A549 (cell line): ENCODE measurements around the gene DIS3. TPM values are rescaled to one million over a fixed set of nuclear protein-coding genes. Genes with fewer than 3 reads are reported as not detected.
"Not testable (repeated sequence)": the region's sequence is repeated elsewhere in the genome, so short reads cannot be mapped to it uniquely, and the experiment has no call there.

Experiments used
- ATAC-seq, 2 experiments: fragments of 200-7000 bp in 1 of 2; fragments of >200 bp in 1 of 2; cut with Nextera tagmentation in 1 of 2; cut with Tn5 transposase in 1 of 2; 3 replicates each; pipeline versions ENCODE4 v1.8.0 to v1.9.1; 2018 to 2020; ENCODE audit warnings: mild to moderate bottlenecking in 1 of 2, moderate library complexity in 1 of 2
- CTCF ChIA-PET: fragments of 300-600 bp; sonication (Branson Sonifier 250); formaldehyde crosslinking; extraction: SDS; loops from one replicate; lab custom pipeline; 2021; ENCODE audit warnings: antibody characterized with exemption, inconsistent platforms; lab: Yijun Ruan, JAX
- POLR2A ChIA-PET: fragments of 350-600 bp; formaldehyde crosslinking; extraction: SDS; loops from one replicate; lab custom pipeline; 2021; ENCODE audit warnings: antibody characterized with exemption, inconsistent platforms; lab: Yijun Ruan, JAX
- DNase-seq, 2 experiments: peaks; one replicate each; pipeline versions ENCODE4 v3.0.0 to v3.0.0-alpha.2; 2011 to 2016; ENCODE audit warnings: low read depth in 1 of 2, low spot score in 1 of 2
- FAIRE-seq: peaks from 2 replicates; lab custom pipeline; 2011; peaks lifted over from hg19 to GRCh38; lab: Jason Lieb, UNC
- H3K27ac ChIP-seq, 2 experiments: fragments of >200 bp; sonication (Bioruptor Twin); formaldehyde crosslinking; 3 replicates each; pipeline ENCODE4 v1.5.1; 2016 to 2017
- H3K4me1 ChIP-seq: fragments of >200 bp; sonication (Bioruptor Twin); formaldehyde crosslinking; 3 replicates; pipeline ENCODE4 v1.6.1; 2016
- H3K4me2 ChIP-seq: fragments of >200 bp; sonication (Bioruptor Twin); formaldehyde crosslinking; 3 replicates; pipeline ENCODE4 v1.6.1; 2016
- H3K4me3 ChIP-seq: fragments of >200 bp; sonication (Bioruptor Twin); formaldehyde crosslinking; 3 replicates; pipeline ENCODE4 v1.5.1; 2016
- H3K9me3 ChIP-seq: fragments of >200 bp; sonication (Bioruptor Twin); formaldehyde crosslinking; 3 replicates; pipeline ENCODE4 v1.6.1; 2016
- CBX2 ChIP-seq: fragments of 200-600 bp; sonication (generic); IDR thresholded peaks from 2 replicates; pipeline ENCODE4 v1.6.1; 2016; ENCODE audit warnings: low read depth, mild to moderate bottlenecking, borderline replicate concordance
- CHD4 ChIP-seq: fragments of 200-600 bp; sonication (generic); IDR thresholded peaks from 2 replicates; pipeline ENCODE4 v1.6.1; 2016; ENCODE audit warnings: antibody characterized with exemption, mild to moderate bottlenecking, borderline replicate concordance
- E2F6 ChIP-seq: IDR thresholded peaks from 2 replicates; pipeline ENCODE4 v1.6.1; 2012; ENCODE audit warnings: low read depth, borderline replicate concordance
- EHMT2 ChIP-seq: fragments of 200-600 bp; sonication (generic); IDR thresholded peaks from 2 replicates; pipeline ENCODE4 v1.6.1; 2016; ENCODE audit warnings: antibody characterized with exemption, low read depth, mild to moderate bottlenecking, moderate library complexity
- ELK1 ChIP-seq: fragments of 150-350 bp; IDR thresholded peaks from 2 replicates; pipeline ENCODE4 v1.6.1; 2014; ENCODE audit warnings: low read depth, mild to moderate bottlenecking, low read length
- FOSB ChIP-seq: fragments of 250-450 bp; sonication (Bioruptor Pico); IDR thresholded peaks from 2 replicates; pipeline ENCODE4 v1.5.0; 2020; ENCODE audit warnings: mild to moderate bottlenecking, moderate library complexity
- FOSL2 ChIP-seq, 2 experiments: fragments of 450-650 bp in 1 of 2; fragments of >200 bp in 1 of 2; sonication (Bioruptor Twin) in 1 of 2; formaldehyde crosslinking; IDR thresholded peaks; 2 replicates each; pipeline versions ENCODE4 v1.5.0 to v1.6.1; 2016 to 2020; ENCODE audit warnings: mild to moderate bottlenecking in 1 of 2, moderate library complexity in 1 of 2
- FOXS1 ChIP-seq: fragments of 250-450 bp; sonication (Bioruptor Pico); IDR thresholded peaks from 2 replicates; pipeline ENCODE4 v1.5.0; 2020; ENCODE audit warnings: mild to moderate bottlenecking, moderate library complexity
- GATA3 ChIP-seq: IDR thresholded peaks from 2 replicates; pipeline ENCODE4 v1.6.1; 2012; ENCODE audit warnings: borderline replicate concordance
- HES2 ChIP-seq: fragments of >200 bp; sonication (Bioruptor Twin); formaldehyde crosslinking; IDR thresholded peaks from 2 replicates; pipeline ENCODE4 v1.6.1; 2016
- HEYL ChIP-seq: fragments of 250-450 bp; sonication (Bioruptor Pico); IDR thresholded peaks from 2 replicates; pipeline ENCODE4 v1.8.0; 2021; ENCODE audit warnings: mild to moderate bottlenecking, moderate library complexity
- HOXA7 ChIP-seq: fragments of 250-450 bp; sonication (Bioruptor Pico); IDR thresholded peaks from 2 replicates; pipeline ENCODE4 v1.5.0; 2020; ENCODE audit warnings: mild to moderate bottlenecking, moderate library complexity
- HOXB5 ChIP-seq: fragments of 250-450 bp; sonication (Bioruptor Pico); IDR thresholded peaks from 2 replicates; pipeline ENCODE4 v1.5.0; 2020; ENCODE audit warnings: mild to moderate bottlenecking, moderate library complexity
- JUNB ChIP-seq: fragments of >200 bp; sonication (Bioruptor Twin); formaldehyde crosslinking; IDR thresholded peaks from 2 replicates; pipeline ENCODE4 v1.6.1; 2016
- KDM5A ChIP-seq: fragments of 200-600 bp; sonication (generic); IDR thresholded peaks from 2 replicates; pipeline ENCODE4 v1.6.1; 2016; ENCODE audit warnings: antibody characterized with exemption, mild to moderate bottlenecking
- MAX ChIP-seq: IDR thresholded peaks from 2 replicates; pipeline ENCODE4 v1.6.1; 2012
- MYC ChIP-seq: IDR thresholded peaks from 2 replicates; pipeline ENCODE4 v1.6.1; 2012; ENCODE audit warnings: mild to moderate bottlenecking, inconsistent platforms, low read length, improper control_type of control experiment, borderline replicate concordance
- NFE2L2 ChIP-seq: fragments of 150-350 bp; conservative IDR thresholded peaks from 2 replicates; pipeline ENCODE4 v1.6.1; 2014; ENCODE audit warnings: low read length
- NPAS2 ChIP-seq: fragments of 250-450 bp; sonication (Bioruptor Pico); IDR thresholded peaks from 2 replicates; pipeline ENCODE4 v1.8.0; 2022; ENCODE audit warnings: mild to moderate bottlenecking, moderate library complexity, borderline replicate concordance
- NR3C1 ChIP-seq: fragments of >200 bp; sonication (Bioruptor Twin); formaldehyde crosslinking; IDR thresholded peaks from 3 replicates; pipeline ENCODE4 v1.6.1; 2017
- PBX3 ChIP-seq: IDR thresholded peaks from 2 replicates; pipeline ENCODE4 v1.6.1; 2012
- RARB ChIP-seq: fragments of 250-450 bp; sonication (Bioruptor Pico); IDR thresholded peaks from 2 replicates; pipeline ENCODE4 v1.8.0; 2021; ENCODE audit warnings: mild to moderate bottlenecking, moderate library complexity
- RCOR1 ChIP-seq: fragments of 150-350 bp; IDR thresholded peaks from 2 replicates; pipeline ENCODE4 v1.6.1; 2014; ENCODE audit warnings: antibody characterized with exemption, low read length, low read depth
- REST ChIP-seq: fragments of 200-600 bp; sonication (generic); IDR thresholded peaks from 2 replicates; pipeline ENCODE4 v1.6.1; 2016; ENCODE audit warnings: antibody characterized with exemption, mild to moderate bottlenecking, moderate library complexity
- RNF2 ChIP-seq: fragments of 200-600 bp; sonication (generic); IDR thresholded peaks from 2 replicates; pipeline ENCODE4 v1.6.1; 2016; ENCODE audit warnings: low read depth, mild to moderate bottlenecking, antibody characterized with exemption, moderate library complexity, borderline replicate concordance
- SMC3 ChIP-seq: fragments of >200 bp; sonication (Bioruptor Twin); formaldehyde crosslinking; IDR thresholded peaks from 3 replicates; pipeline ENCODE4 v1.6.1; 2018; ENCODE audit warnings: inconsistent platforms
- ZNF302 ChIP-seq: fragments of 250-450 bp; sonication (Bioruptor Pico); IDR thresholded peaks from 2 replicates; pipeline ENCODE4 v1.9.0; 2021; ENCODE audit warnings: inconsistent platforms, mild to moderate bottlenecking, moderate library complexity
- ZSCAN20 ChIP-seq: fragments of 250-450 bp; sonication (Bioruptor Pico); IDR thresholded peaks from 2 replicates; pipeline ENCODE4 v1.8.0; 2022; ENCODE audit warnings: mild to moderate bottlenecking, moderate library complexity
- WGBS: methylation state at CpG from one replicate; pipeline ENCODE4 v1.1.6; 2017; ENCODE audit errors: missing lambda C conversion rate; 5-methylcytosine and 5-hydroxymethylcytosine counted together
- polyA plus RNA-seq, 4 experiments: library from polyadenylated mRNA; depleted of rRNA in 3 of 4; stranded (reverse); fragments of >200 nt; fragmentation: RNase III in 1 of 4; extraction: RNeasy Plus Mini Kit Qiagen cat#74134 plus additional on column Dnase treatment in 1 of 4; gene quantifications; 2 replicates in 3 of 4; 3 replicates in 1 of 4; pipeline ENCODE4 v1.2.3, GENCODE V29; 2011 to 2017

DIS3 gene
- polyA plus RNA-seq, 2 of the 4 experiments (the other 2 are of a cell fraction) = 17.6 to 32.8 TPM

- ATAC-seq (no peak), FAIRE-seq (no peak)
- POLR2A ChIA-PET = no interaction called here
- H3K27ac ChIP-seq = no peak overlapping the region
- peaks cover 5% of the 10 kb centered on the region; the same call in 2 of the 3 replicates for H3K4me1 ChIP-seq
- WGBS = 92% methylated on average over 1 of the region's 1 CpG
- TF ChIP-seq NFE2L2 = no peak
- no peak for TF ChIP-seq HOXB5 (CRISPR knock-in tag)
- no peak for TF ChIP-seq RCOR1
- no peak for TF ChIP-seq CHD4
- TF ChIP-seq HOXA7 (CRISPR knock-in tag) = no peak
- no peak for TF ChIP-seq EHMT2
- no peak for TF ChIP-seq PBX3
- TF ChIP-seq CBX2 = no peak
- TF ChIP-seq RARB (CRISPR knock-in tag) = no peak
- TF ChIP-seq ZSCAN20 = no peak
- no peak for TF ChIP-seq E2F6
- TF ChIP-seq HES2 = no peak
- TF ChIP-seq ELK1 = no peak
- no peak for TF ChIP-seq HEYL
- TF ChIP-seq, all 56 proteins: peak for 0
- Histone ChIP-seq H3K4me3 (no peak overlapping the region), H3K9me3 (no peaks in the 10 kb centered on the region), H3K4me2 (no peak overlapping the region)
- DNase-seq = no peak
- CTCF ChIA-PET = interaction anchor here (1.6 kb wide), 1 partner anchor 11 kb away, joined by 3 read pairs; no protein-coding TSS in a partner anchor
These were observed 7.1 kb upstream of the DIS3 start for GRCh38 chr13:72788831-72789230.

GRCh38 chr13:72784679-72785078, 3.0 kb upstream of the DIS3 start:
- WGBS = 91% methylated on average over 4 of the region's 4 CpGs
- DNase-seq, POLR2A ChIA-PET, H3K4me2 ChIP-seq, H3K27ac ChIP-seq, H3K9me3 ChIP-seq, ATAC-seq, FAIRE-seq, CTCF ChIA-PET, H3K4me3 ChIP-seq: not testable (repeated sequence)
- peaks cover 15% of the 10 kb centered on the region; the same call in 2 of the 3 replicates for H3K4me1 ChIP-seq

- no peak for ATAC-seq
- peak overlapping the region; percentile 75 to 87 for H3K27ac ChIP-seq
- TF ChIP-seq FOXS1 (CRISPR knock-in tag) (no peak), MYC (no peak), HOXA7 (CRISPR knock-in tag) (no peak), NPAS2 (CRISPR knock-in tag) (no peak), JUNB (no peak), NR3C1 (no peak), KDM5A (no peak), REST (no peak), FOSB (no peak), RNF2 (no peak), SMC3 (no peak), GATA3 (no peak), MAX (no peak), CBX2 (no peak), ZNF302 (CRISPR knock-in tag) (no peak), FOSL2 (IDR thresholded peaks at IDR 0.05) (no peak), FOSL2 (CRISPR knock-in tag; IDR thresholded peaks at IDR 0.05) (no peak)
- TF ChIP-seq, all 56 proteins: peak for 0
- DNase-seq (peak in 1 of 2 experiments; percentile 19), FAIRE-seq (no peak)
- ChIA-PET POLR2A (no interaction called here), CTCF (no interaction called here)
- Histone ChIP-seq H3K4me2 (peak overlapping the region; percentile 84), H3K4me3 (peak overlapping the region; percentile 78), H3K9me3 (no peaks in the 10 kb centered on the region), H3K4me1 (peaks cover 21% of the 10 kb centered on the region; the same call in 2 of the 3 replicates)
- WGBS = under 1% methylated on average over 7 of the region's 7 CpGs
These were observed 1.0 kb upstream of the DIS3 start for GRCh38 chr13:72782717-72783116.
